GM13977 (cell line): Measurements from ENCODE around the gene CBR4.
"Not testable (repeated sequence)": the region's sequence is repeated elsewhere in the genome, so short reads cannot be mapped to it uniquely, and the experiment has no call there.

Source experiments
- DNase-seq: peaks from one replicate; pipeline ENCODE4 v3.0.0; 2012; ENCODE audit warnings: low spot score
- in situ Hi-C: fragments of 300-500 bp; cut with MboI; formaldehyde crosslinking; loops from one replicate; pipeline ENCODE4 v1.12.0; 2022; ENCODE audit warnings: low sequenced_read_pairs, low pct_unique_long_range_greater_than_20kb, mixed read lengths, inconsistent platforms; ENCODE audit not compliant: unreplicated experiment
- TF ChIP-seq, protein P1 (sequence below): IDR thresholded peaks from 2 replicates; pipeline ENCODE4 v1.5.1; 2012; ENCODE audit warnings: mild to moderate bottlenecking, control low read depth; ENCODE audit not compliant: insufficient read depth; ENCODE audit errors: extremely low read depth, missing control alignments

CBR4 gene

DNA sequence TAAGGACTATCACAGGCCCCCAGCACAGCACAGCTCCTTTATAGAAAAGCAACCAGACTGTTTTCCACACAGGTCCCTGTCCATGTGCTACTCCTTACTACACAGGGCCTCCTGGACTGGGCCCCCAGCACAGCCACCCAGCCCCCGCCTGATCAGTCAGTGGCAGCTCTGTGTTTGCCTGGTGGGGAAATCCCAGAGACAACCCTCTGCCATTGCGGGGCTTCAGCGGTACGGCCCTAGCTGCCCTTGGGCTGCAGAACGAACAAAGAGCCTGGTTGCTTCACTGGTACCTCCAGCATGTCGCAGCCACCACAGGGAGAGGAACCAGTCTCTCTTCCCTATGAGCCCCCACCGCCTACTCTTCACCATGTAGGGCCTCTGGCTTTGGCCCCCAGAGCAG is 30.7 kb downstream of the CBR4 start:
- no peak for DNase-seq
- TF ChIP-seq, protein P1, sequence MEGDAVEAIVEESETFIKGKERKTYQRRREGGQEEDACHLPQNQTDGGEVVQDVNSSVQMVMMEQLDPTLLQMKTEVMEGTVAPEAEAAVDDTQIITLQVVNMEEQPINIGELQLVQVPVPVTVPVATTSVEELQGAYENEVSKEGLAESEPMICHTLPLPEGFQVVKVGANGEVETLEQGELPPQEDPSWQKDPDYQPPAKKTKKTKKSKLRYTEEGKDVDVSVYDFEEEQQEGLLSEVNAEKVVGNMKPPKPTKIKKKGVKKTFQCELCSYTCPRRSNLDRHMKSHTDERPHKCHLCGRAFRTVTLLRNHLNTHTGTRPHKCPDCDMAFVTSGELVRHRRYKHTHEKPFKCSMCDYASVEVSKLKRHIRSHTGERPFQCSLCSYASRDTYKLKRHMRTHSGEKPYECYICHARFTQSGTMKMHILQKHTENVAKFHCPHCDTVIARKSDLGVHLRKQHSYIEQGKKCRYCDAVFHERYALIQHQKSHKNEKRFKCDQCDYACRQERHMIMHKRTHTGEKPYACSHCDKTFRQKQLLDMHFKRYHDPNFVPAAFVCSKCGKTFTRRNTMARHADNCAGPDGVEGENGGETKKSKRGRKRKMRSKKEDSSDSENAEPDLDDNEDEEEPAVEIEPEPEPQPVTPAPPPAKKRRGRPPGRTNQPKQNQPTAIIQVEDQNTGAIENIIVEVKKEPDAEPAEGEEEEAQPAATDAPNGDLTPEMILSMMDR, result no peak
- in situ Hi-C loops, result no loop called here

DNA sequence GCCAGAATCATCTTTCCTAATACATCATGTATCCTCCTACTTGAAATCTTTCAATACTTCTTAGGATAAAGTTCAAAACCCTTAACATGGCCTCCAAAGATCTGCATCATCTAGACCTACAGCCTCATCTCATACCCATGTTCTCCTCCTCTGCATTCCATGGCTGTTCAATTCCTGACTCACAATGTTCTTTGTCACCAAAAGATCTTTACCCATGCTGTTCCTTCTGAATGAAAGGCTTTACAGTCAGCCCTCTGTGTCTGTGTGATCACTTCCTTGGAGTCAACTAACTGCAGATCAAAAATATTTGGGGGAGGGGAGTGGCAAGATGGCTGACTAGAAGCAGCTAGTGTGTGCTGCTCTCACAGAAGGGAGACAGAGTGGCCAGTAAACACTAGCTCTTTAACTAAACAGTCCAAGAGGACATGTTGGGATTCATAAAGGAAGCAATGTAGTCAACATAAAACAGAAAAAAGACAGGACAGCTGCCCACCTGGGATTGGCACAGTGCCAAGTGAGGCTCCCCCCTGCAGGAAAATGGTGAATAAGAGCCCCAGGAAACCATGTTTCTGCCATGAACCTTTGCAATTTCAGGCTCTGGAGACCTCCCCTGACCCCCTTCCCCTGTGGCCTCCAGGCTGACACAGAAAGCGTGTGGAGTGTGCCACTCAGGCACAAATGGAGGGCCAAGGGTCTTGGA is 31.9 kb downstream of the CBR4 start:
- in situ Hi-C loops, result no loop called here
- DNase-seq, result no peak
- TF ChIP-seq, protein P1, result no peak

DNA sequence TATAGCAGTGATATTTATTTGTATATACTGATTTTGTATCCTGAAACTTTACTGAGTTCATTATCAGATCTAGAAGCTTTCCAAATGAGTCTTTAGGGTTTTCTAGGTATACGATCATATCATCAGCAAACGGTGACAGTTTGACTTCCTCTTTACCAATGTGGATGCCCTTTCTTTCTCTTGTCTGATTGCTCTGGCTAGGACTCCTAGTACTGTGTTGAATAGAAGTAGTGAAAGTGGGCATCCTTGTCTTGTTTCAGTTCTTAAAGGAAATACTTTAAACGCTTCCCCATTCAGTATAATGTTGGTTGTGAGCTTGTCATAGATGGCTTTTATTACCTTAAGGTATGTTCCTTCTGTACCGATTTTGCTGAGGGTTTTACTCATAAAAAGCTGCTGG is 37.5 kb downstream of the CBR4 start:
- in situ Hi-C loops, result no loop called here
- TF ChIP-seq, protein P1, result no peak
- no peak for DNase-seq

DNA sequence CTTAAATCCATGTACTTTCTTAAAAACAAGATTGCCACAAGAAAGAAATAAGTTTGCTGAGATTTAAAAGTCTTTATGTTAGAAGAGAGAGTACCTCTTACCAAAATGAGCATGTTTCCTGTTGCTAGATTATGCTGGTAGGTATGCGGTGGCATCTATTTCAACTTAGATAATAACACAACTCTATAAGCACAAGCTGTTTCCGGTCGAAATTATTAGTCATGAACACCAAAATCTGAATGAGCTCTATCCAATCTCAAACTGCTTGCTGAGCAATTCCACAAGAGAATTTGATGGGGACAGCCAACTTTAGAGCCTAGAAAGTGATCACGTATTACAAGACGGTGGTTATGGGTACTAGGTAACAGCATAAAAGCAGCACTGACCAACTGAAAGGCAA is 49.3 kb downstream of the CBR4 start:
- in situ Hi-C loops, result no loop called here
- TF ChIP-seq, protein P1, result no peak
- DNase-seq, result no peak

DNA sequence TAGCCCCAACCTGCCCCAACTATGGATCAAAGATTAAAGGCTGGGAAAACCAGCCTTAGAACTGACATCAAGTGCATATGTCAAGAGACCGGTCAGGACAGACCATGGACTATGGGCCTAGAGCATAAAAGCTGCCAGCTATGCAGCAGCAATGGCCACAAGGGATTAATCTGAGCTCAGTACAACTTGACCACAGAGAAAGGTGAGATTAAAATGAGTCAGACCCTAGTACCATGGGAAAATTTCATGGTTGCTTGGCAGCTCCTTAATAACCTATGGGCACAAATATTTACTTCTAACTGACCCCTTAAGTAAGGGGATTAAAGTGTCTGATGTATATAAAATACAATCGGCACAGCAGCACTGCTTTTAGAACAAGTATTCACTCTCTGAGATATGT is 54.4 kb downstream of the CBR4 start:
- TF ChIP-seq, protein P1, result no peak
- in situ Hi-C loops, result no loop called here
- no peak for DNase-seq

DNA sequence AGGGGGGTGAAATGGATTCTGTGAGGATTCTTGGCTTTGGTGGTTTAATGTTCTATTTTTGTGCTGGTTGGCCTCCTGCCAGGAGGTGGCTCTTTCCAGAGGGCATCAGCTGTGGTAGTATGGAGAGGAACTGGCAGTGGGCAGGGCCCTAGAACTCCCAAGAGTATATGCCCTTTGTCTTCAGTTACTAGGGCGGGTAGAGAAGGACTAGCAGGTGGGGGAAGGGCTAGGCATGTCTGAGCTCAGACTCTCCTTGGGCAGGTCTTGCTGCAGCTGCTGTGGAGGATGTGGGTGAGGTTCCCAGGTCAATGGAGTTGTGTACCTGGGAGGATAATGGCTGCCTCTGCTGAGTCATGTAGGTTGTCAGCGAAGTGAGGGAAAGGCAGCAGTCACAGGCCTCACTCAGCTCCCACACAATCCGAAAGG is 57.2 kb downstream of the CBR4 start:
- DNase-seq, in situ Hi-C loops: not testable (repeated sequence)

DNA sequence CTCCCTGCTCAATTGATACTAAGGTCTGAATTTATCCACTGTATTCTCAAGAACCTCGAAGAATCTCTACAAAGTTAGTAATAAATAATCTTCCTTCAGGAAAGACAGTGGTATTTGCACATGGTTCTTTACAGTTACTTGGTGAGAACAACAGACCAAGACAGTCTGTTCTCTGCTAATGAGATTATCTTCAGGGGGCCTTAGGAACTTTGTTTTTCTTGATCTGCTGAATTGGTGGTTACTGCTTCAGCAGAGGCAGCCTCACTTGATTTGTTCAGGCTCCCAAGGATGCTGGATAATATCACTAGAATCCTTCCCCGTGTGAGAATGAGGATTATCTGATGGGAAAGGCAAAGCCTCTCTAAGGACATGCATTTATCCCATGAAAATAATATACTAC is 64.8 kb downstream of the CBR4 start:
- in situ Hi-C loops, result no loop called here
- DNase-seq, result no peak
- TF ChIP-seq, protein P1, result no peak
